Stimulated activated CD8-positive, alpha-beta memory T cell treated with anti-CD3 and anti-CD28 coated beads, Interleukin-12 subunit alpha, Interleukin-12 subunit beta, amount 100 ng/mL, for 24 hours (primary cell): ENCODE data around the gene TTC17.
"Not testable (repeated sequence)": the region's sequence is repeated elsewhere in the genome, so short reads cannot be mapped to it uniquely, and the experiment has no call there.

Experiments
- DNase-seq: peaks from one replicate; pipeline ENCODE4 v3.0.0-alpha.2; 2020; ENCODE audit errors: extremely low read depth

Gene TTC17

GRCh38 chr11:43467958-43468357, 109.2 kb downstream of the TTC17 start:
- no peak for DNase-seq

DNA sequence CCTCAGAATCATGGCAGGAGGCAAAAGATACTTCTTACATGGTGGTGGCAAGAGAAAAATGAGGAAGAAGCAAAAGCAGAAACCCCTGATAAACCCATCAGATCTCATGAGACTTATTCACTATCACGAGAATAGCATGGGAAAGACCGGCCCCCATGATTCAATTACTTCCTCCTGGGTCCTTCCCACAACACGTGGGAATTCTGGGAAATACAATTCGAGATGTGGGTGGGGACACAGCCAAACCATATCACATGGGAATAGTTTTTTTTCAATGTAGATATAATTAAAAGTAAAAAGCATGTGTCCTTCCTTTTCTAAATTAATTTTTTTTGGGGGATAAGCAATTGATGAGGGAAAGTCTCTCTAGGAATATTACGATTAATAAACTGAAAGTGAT, 118.8 kb downstream of the TTC17 start:
- DNase-seq: not testable (repeated sequence)

DNA sequence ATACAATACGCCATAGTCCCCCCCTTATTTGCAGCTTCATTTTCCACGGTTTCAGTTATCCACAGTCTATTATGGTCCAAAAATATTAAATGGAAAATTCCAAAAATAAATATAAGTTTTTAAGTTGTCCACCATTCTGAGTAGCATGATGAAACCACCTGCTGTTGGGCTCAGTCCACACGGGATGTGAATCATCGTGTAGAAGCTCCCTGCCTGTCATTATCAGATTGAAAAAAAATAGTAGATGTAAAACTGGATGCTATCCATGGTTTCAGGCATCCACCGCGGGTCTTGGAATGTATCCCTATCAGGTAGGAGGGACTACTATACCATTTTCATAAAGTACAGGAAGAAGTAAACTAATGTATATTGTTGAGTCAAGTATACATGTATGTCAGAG, 127.4 kb downstream of the TTC17 start:
- no peak for DNase-seq

DNA sequence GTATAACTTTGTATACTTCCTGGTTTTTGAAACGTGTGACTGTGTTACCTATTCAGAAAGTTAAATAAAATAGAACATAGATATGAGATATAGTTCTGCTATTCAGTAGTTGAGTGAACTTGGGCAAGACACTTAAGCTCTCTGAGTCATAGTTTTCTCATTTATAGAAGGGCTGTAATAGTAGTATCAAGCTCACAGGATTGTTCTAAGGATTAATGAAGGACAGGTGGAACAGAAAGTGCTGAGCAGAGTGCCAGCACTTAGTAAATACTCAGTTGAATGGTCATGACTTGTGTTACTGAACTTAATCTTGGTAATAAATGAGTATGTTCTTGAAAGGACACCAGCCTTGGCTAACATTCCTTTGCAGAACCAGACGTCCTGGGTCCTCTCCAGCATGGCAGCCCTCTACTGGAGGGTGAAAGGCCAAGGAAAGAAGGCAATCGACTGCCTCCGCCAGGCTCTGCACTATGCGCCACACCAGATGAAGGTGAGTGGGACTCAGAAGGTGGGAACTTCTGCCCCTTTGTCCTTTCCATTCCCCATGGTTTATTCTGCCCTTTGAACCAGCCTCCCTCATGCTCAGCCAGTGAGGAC, 131.2 kb downstream of the TTC17 start:
- no peak for DNase-seq

DNA sequence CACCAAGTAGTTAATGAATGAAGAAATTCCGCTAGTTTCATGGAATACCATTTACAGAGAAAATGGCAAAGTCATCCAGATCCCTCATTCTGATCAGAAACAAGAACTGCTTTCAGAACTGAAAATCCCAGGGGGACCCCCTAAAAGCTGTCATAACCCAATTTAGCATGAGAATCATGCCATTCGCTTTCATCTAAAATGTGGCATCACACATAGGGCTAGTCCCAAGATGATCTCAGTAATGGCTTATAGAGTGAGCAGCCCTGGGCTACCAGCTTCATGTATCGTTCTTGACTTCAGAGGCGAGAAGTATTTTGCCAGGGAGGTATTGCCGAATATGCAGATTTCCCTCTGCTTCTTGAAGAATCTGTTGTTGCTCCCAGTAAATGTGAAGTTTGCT, 134.0 kb downstream of the TTC17 start:
- DNase-seq: no peak

- no peak for DNase-seq
These were observed 134.7 kb downstream of the TTC17 start for GRCh38 chr11:43493431-43493830.

DNA sequence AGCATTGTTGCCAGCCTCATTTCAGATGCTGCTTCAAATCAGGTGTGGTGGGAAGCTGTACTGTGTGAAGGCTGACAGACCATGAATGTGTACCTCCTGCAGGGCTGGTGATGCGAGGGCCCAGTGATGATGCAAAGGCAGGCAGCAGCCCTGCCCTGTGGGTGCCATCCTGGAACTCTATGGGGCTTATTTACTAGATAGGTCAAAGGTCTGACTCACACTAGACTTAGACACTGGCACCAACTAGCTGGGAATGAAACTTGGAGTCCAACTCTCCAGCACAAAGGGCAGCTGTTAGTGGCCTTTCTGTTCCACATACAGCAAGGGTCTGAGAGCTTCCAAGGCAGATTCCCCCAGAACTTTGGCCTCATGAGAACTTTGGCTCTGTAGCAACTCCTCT, 138.4 kb downstream of the TTC17 start:
- no peak for DNase-seq

- no peak for DNase-seq
These were observed 139.8 kb downstream of the TTC17 start for GRCh38 chr11:43498561-43498960.

GRCh38 chr11:43503417-43503816, 144.7 kb downstream of the TTC17 start:
- no peak for DNase-seq

DNA sequence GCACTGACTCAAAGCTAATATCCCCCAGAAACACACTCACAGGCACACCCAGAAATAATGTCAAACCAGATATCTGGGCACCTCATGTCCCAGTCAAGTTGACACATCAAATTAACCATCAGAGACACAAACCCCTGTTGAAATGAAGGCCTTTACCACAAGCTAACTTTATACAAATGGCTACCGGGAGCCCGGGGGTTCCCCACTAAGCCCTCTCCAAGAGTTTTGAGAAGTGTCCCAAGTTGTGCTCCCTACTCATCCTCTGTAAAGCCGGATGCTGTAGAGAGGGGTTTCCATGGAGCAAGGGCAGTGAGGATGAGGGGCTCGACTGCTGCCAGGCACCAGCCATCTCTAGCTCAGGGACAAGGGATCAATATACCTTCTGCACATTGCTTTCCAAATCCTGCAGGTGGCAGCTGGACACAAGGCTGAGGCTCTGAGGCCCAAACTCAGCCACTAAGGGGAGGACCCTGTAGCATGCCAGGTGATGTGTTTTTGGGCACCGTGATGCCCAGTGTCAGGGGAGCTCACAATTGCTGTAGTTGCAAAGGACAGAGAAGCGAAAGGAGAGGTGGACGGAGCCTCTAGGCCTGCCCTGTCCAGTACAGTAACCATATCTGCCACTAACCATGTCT, 145.7 kb downstream of the TTC17 start:
- no peak for DNase-seq

DNA sequence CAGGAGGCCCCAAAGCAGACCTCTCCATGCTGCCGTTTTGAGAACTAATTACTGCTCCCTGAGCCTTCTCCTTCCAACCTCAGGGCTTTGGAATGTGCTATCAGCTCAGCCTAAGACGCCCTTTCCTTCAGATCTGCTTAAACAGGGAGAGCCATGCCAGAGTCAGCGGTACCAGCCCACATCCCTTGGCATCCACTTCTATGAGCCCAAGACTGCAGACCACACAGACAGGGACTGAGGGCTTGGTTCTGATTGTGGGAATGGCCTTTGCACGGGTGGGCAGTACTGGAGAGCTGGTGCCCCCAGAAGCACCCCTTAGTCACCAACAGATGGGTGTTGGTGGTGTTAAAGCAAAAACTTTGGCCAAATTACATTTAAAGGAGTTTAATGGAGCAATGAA, 146.5 kb downstream of the TTC17 start:
- no peak for DNase-seq

DNA sequence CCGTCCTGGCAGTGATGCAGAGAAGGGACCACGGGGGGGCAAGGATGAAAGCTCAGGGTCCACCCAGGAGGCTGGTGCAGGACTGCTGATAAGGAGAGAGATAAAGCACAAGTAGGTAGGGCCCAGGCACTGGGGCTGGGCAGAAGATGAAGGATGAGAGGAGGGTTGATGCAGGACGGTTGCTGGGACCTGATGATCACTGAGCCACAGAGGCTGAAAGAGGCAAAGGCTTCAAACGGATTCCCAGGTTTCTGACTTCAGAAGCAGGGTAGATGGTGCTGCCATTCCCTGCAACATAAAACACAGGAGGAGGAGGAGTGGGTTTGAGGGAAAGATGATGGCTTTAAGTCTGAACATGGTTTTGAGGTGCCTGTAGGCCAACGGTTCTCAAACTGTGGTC, 148.5 kb downstream of the TTC17 start:
- no peak for DNase-seq

DNA sequence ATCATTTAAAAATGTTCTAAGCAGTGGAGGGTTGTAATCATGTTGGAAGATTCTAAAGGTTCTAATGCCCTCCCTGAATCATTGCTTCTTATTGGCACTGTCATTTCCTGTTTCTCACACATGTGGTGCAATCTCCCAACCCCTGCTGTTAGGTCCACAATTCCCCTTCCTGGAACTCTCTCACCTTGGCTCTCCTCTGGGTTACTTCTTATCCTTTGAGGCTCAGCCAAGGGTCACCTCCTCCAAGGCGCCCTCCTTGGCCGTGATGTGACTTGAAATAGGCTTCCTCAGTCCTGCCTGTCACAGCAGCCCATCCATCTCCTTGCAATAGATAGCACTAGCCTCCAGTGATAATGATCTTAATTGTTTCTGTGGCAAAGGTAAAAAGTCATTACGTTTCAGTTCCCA, 149.8 kb downstream of the TTC17 start:
- no peak for DNase-seq

DNA sequence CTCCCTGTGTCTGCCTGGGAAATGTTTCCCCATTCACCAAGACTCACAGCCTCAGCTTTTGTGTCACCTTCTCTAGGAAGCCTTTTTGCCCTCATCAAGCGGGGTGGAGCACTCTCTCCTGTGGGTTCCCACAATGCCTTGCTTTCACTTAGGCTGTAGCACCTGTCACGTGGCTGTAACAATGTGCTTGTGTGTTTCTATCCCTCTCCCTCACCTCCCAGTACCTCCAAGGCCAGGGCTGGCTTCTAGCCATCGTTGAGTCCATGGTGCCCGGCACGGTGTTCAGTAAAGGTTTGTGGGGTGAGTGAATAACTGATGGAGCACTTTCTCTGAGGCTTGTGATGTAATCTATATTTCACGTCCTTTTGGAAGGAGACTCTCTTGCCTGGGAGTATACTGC, 153.2 kb downstream of the TTC17 start:
- DNase-seq: no peak

DNA sequence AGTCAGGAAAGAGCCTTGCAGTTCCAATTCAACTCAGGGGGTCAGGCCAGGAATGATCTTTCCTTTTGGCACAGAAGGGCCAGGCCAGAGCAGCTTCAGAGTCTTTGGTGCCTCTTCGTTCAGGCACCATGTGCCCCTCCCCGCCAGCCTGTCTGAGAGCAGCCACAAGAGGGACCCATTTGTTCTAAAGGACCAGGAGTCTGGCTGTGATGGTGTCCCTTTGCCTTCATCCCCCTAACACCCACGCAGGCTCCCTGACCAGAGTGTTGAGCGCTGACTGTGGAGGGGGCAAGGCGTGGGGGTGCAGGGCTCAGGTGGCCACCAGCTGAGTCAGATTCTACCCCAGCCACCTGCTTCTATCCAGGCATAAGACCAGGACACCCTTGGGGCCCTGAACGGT, 156.4 kb downstream of the TTC17 start:
- DNase-seq: no peak

DNA sequence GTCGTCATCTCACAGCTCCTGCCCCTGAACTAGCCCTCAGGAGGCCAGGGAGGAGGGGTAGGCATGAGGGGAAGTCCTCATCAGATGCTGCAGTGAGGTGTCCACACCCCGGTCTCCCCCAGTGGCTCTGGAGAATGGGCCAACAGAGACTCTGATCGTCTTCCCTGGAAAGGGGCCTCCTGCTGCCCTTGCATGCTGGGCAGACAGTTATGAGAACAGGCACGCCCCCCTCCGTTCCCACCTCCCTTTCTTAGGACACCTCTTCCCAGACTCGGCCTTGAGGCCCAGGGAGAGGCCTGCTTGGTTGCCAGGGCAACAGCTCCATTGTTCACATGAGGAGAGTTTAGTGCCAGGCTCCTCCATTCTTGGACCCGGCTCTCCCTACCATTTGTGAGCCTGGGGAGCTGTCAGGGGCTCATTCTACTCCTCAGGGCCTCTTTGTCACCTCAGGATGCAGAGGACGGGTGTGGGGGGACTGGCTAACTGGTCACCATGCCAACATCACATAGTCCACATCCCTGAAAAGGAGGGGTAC, 157.7 kb downstream of the TTC17 start:
- no peak for DNase-seq

DNA sequence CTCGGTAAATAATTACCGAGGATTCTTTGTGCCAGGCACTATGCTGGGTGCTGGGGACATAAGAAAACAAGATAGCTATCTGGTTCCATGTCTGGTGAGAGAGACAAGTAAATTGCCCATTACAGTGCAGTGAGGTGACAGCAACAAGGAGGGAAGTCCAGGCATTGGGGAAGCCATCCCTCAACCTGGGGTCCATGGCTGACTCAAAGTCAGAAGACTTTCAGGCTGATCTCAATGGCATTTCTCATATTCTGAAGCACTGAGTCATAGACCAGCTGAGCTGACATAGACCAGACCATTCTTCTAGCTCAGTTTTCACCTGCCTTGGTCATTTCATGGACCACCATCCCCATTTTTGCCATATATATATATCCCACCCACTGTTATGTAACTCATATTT, 158.8 kb downstream of the TTC17 start:
- DNase-seq: no peak

DNA sequence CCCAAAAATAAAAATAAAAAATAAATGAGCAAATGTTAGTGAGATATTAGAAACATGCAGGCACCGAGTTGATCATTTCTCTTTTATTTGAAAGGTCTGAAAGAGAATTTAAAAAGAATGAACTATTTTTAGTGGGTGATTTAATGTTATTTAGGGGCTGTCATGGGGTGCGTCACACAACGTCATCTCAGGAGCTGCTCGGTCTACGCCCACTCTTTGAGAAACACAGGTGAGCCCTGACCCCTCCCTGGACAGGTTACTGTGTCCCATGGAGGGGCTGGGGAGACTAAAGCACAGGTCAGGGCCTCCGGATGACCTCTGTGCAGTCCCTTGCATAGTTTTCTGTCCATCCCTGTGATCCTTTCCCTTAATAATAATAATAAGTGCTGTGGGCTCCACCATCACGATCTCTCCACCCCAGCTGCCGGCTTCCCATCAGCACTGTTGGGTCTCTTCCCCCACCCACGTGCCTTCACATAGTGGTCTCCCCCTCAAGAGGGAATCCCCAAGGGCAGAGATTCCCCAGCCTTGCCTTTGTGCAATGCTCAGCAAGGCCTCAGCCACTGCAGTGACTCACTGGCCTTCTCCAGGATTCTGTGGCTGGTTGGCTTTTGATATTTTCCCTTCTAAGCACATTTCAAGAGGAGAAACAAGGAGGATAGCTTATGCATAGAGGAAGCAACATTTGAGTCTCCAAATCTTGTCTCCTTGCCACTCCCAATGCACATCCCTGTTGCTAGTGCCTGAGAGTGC, 159.9 kb downstream of the TTC17 start:
- no peak for DNase-seq

- no peak for DNase-seq
These were observed 162.8 kb downstream of the TTC17 start for GRCh38 chr11:43521471-43521870.

DNA sequence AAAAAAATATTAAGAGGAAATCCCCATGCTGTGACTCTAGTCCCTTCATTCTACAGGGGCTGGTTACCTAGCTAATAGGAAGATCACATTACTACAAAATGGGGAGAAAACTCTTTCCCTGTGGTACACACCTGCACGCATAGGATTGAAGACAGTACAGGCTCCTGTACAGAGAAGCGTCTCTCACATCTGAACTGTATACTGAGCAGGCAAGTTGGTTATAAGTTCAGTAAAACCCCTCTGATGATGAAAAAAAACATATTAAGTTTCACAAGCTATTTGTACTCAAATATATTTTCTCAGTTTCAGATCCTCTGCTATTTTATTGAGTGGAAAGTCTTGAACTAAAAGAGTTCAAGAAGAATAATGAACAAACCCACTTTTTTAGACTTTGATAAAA, 164.9 kb downstream of the TTC17 start:
- no peak for DNase-seq

- DNase-seq: no peak
These were observed 173.3 kb downstream of the TTC17 start for GRCh38 chr11:43532041-43532440.

DNA sequence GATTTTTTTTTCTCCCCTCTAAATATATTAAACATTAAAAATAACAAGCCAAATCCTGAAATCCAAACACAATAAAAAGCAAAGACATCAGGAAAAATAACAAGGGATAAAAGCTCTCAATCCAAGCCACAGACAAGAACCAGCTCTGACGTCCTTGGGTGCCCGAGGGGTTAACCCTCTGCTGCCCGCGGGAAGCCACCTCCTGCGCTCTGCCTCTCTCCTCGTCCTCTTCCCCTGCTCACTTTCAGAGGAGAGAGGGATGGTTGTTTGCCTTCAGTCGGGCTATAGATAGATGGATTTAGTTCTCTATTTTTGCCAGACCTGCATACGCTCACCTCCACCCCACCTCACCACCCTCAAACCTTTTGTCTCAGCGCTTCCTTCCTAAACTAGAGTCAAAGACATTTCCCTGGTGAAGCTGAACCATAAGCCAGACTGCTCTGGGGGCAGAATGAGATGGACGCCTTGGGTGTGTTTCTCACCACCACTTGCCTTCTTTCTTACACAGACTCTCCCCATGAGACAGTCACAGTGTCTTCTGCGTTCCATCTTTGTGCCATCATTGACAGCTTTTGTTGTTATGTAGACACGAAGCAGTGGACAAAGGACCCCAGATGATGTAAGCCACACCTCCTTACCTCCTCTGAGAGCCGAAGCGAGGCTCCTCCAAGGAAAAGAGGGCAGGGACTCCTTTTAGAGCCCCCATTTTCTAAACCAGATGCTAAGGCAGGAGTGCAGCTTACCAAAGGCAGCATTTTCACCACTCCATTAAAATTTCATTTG, 179.3 kb downstream of the TTC17 start:
- no peak for DNase-seq
